ENCODE measurements around the gene ALAS1. TPM values are rescaled to one million over a fixed set of nuclear protein-coding genes. Genes with fewer than 3 reads are reported as not detected.

Gene ALAS1
- total and polyA plus RNA-seq, 2 experiments from 2014 or later, result 85.3 to 90.1 TPM

GRCh38 chr3:52172262-52172757 is 25.6 kb upstream of the ALAS1 start:
- Histone ChIP-seq H2AFZ (no peak overlapping the region), H3K36me3 (replicated peaks; ENCODE audit: insufficient read depth, low read depth) (no peaks in the 10 kb centered on the region), H3K4me3 (no peak overlapping the region), H4K20me1 (ENCODE audit: insufficient read depth, poor library complexity, severe bottlenecking) (no peaks in the 10 kb centered on the region), H3K4me2 (no peak overlapping the region), H3K9me2 (replicated peaks; ENCODE audit: insufficient read depth) (no peaks in the 10 kb centered on the region), H3K9me3 (ENCODE audit: low read depth) (no peaks in the 10 kb centered on the region), H3K27ac (peak overlapping the region; percentile 53), H3K4me1 (ENCODE audit: insufficient read depth) (peaks cover 6% of the 10 kb centered on the region), H3K79me2 (no peaks in the 10 kb centered on the region), H3K27me3 (no peaks in the 10 kb centered on the region)
- TF ChIP-seq CTCF (IDR thresholded peaks at IDR 0.05; ENCODE audit: poor library complexity), result no peak
- no peak for TF ChIP-seq EZH2 (IDR thresholded peaks at IDR 0.05; ENCODE audit: borderline replicate concordance)
- no peak for TF ChIP-seq EZH2phosphoT487 (IDR thresholded peaks at IDR 0.05; ENCODE audit: low read depth, severe bottlenecking, unreplicated experiment)
- no peak for DNase-seq (ENCODE audit: low spot score)
- 95% methylated on average over 5 of the region's 5 CpGs for WGBS (ENCODE audit: low lambda C conversion rate, missing lambda C conversion rate)

- H3K27ac ChIP-seq, result no peak overlapping the region
- no peaks in the 10 kb centered on the region for H3K36me3 ChIP-seq (replicated peaks; ENCODE audit: insufficient read depth, low read depth)
- H2AFZ ChIP-seq, result no peak overlapping the region
- H3K4me3 ChIP-seq, result no peak overlapping the region
- no peaks in the 10 kb centered on the region for H3K9me2 ChIP-seq (replicated peaks; ENCODE audit: insufficient read depth)
- no peaks in the 10 kb centered on the region for H4K20me1 ChIP-seq (ENCODE audit: insufficient read depth, poor library complexity, severe bottlenecking)
- H3K4me2 ChIP-seq, result no peak overlapping the region
- no peaks in the 10 kb centered on the region for H3K9me3 ChIP-seq (ENCODE audit: low read depth)
- TF ChIP-seq CTCF (IDR thresholded peaks at IDR 0.05; ENCODE audit: poor library complexity), result no peak
- TF ChIP-seq EZH2 (IDR thresholded peaks at IDR 0.05; ENCODE audit: borderline replicate concordance), result no peak
- TF ChIP-seq EZH2phosphoT487 (IDR thresholded peaks at IDR 0.05; ENCODE audit: low read depth, severe bottlenecking, unreplicated experiment), result no peak
- H3K27me3 ChIP-seq, result no peaks in the 10 kb centered on the region
- H3K4me1 ChIP-seq (ENCODE audit: insufficient read depth), result peaks cover 6% of the 10 kb centered on the region
- WGBS (ENCODE audit: low lambda C conversion rate, missing lambda C conversion rate), result 100% methylated on average over 1 of the region's 1 CpG
- DNase-seq (ENCODE audit: low spot score), result no peak
- no peaks in the 10 kb centered on the region for H3K79me2 ChIP-seq
These were observed 24.9 kb upstream of the ALAS1 start for GRCh38 chr3:52173101-52173500.

GRCh38 chr3:52174896-52175295 is 23.1 kb upstream of the ALAS1 start:
- TF ChIP-seq EZH2 (IDR thresholded peaks at IDR 0.05; ENCODE audit: borderline replicate concordance) (no peak), CTCF (IDR thresholded peaks at IDR 0.05; ENCODE audit: poor library complexity) (no peak), EZH2phosphoT487 (IDR thresholded peaks at IDR 0.05; ENCODE audit: low read depth, severe bottlenecking, unreplicated experiment) (no peak)
- Histone ChIP-seq H3K36me3 (replicated peaks; ENCODE audit: insufficient read depth, low read depth) (no peaks in the 10 kb centered on the region), H3K27me3 (no peaks in the 10 kb centered on the region), H3K27ac (no peak overlapping the region), H3K4me3 (no peak overlapping the region), H3K9me2 (replicated peaks; ENCODE audit: insufficient read depth) (no peaks in the 10 kb centered on the region), H3K4me2 (no peak overlapping the region), H2AFZ (no peak overlapping the region), H3K4me1 (ENCODE audit: insufficient read depth) (peaks cover 6% of the 10 kb centered on the region), H4K20me1 (ENCODE audit: insufficient read depth, poor library complexity, severe bottlenecking) (no peaks in the 10 kb centered on the region), H3K79me2 (no peaks in the 10 kb centered on the region), H3K9me3 (ENCODE audit: low read depth) (no peaks in the 10 kb centered on the region)
- 93% methylated on average over 9 of the region's 9 CpGs for WGBS (ENCODE audit: low lambda C conversion rate, missing lambda C conversion rate)
- no peak for DNase-seq (ENCODE audit: low spot score)
